Ishikawa (cell line): ENCODE data around the gene CCDC57.

Experiments used
- CEBPB ChIP-seq: IDR thresholded peaks from 2 replicates; pipeline ENCODE4 v1.6.1; 2012
- CREB1 ChIP-seq: IDR thresholded peaks from 2 replicates; pipeline ENCODE4 v1.6.1; 2012; ENCODE audit warnings: low read depth
- EGR1 ChIP-seq: IDR thresholded peaks from 2 replicates; pipeline ENCODE4 v1.6.1; 2012
- EP300 ChIP-seq: IDR thresholded peaks from 2 replicates; pipeline ENCODE4 v1.6.1; 2012; ENCODE audit warnings: borderline replicate concordance
- FOXM1 ChIP-seq: IDR thresholded peaks from 2 replicates; pipeline ENCODE4 v1.6.1; 2012; ENCODE audit warnings: low read depth, borderline replicate concordance
- MAX ChIP-seq: IDR thresholded peaks from 2 replicates; pipeline ENCODE4 v1.6.1; 2012
- NFIC ChIP-seq: IDR thresholded peaks from 2 replicates; pipeline ENCODE4 v1.6.1; 2012
- RAD21 ChIP-seq: IDR thresholded peaks from 2 replicates; pipeline ENCODE4 v1.6.1; 2012; ENCODE audit warnings: low read depth
- REST ChIP-seq: IDR thresholded peaks from 2 replicates; pipeline ENCODE4 v1.6.1; 2012; ENCODE audit warnings: low read depth, mild to moderate bottlenecking
- TAF1 ChIP-seq: IDR thresholded peaks from 2 replicates; pipeline ENCODE4 v1.6.1; 2012; ENCODE audit warnings: low read depth, mild to moderate bottlenecking
- TCF12 ChIP-seq: IDR thresholded peaks from 2 replicates; pipeline ENCODE4 v1.6.1; 2012; ENCODE audit warnings: low read depth
- TEAD4 ChIP-seq: IDR thresholded peaks from 2 replicates; pipeline ENCODE4 v1.6.1; 2012
- YY1 ChIP-seq: IDR thresholded peaks from 2 replicates; pipeline ENCODE4 v1.6.1; 2012; ENCODE audit warnings: low read depth
- ZBTB7A ChIP-seq: IDR thresholded peaks from 2 replicates; pipeline ENCODE4 v1.6.1; 2012; ENCODE audit warnings: low read depth
- TF ChIP-seq, protein P1 (sequence below): IDR thresholded peaks from 2 replicates; pipeline ENCODE4 v1.6.1; 2012

CCDC57 gene

GRCh38 chr17:82076018-82076784 is 136.4 kb downstream of the CCDC57 start:
- TF ChIP-seq REST (no peak), TCF12 (no peak), MAX (no peak), TAF1 (no peak), CREB1 (no peak), EP300 (no peak), RAD21 (no peak), TEAD4 (no peak), ZBTB7A (no peak), NFIC (no peak), FOXM1 (no peak), EGR1 (no peak), YY1 (no peak), CEBPB (no peak)
- TF ChIP-seq, protein P1, sequence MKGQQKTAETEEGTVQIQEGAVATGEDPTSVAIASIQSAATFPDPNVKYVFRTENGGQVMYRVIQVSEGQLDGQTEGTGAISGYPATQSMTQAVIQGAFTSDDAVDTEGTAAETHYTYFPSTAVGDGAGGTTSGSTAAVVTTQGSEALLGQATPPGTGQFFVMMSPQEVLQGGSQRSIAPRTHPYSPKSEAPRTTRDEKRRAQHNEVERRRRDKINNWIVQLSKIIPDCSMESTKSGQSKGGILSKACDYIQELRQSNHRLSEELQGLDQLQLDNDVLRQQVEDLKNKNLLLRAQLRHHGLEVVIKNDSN, result no peak

- TF ChIP-seq REST, result no peak
- TF ChIP-seq RAD21, result no peak
- no peak for TF ChIP-seq TEAD4
- TF ChIP-seq, protein P1, result no peak
Measured at GRCh38 chr17:82073446-82073845, 139.2 kb downstream of the CCDC57 start.

DNA sequence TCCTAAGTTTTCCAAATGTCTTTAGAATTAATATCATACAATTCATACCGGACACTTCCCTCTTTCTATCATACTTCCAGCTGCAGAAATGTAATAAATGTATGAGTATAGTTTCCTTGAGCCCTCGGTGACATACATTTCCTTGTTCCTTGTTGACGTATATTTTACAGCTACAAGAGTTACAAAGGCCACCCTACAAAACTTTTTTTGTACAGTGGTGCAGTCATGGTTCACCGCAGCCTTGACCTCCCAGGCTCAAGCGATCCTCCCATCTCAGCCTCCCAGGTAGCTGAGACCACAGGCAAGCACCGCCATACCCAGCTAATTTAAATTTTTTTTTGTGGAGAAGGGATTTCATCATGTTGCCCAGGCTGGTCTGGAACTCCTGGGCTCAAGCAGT is 139.8 kb downstream of the CCDC57 start:
- TF ChIP-seq CEBPB, result no peak
- TF ChIP-seq NFIC, result no peak
- no peak for TF ChIP-seq TAF1
- no peak for TF ChIP-seq MAX
- TF ChIP-seq EGR1, result no peak
- TF ChIP-seq, protein P1, result no peak

GRCh38 chr17:82070611-82071010 is 142.0 kb downstream of the CCDC57 start:
- no peak for TF ChIP-seq REST
- no peak for TF ChIP-seq TEAD4
- TF ChIP-seq YY1, result no peak
- no peak for TF ChIP-seq FOXM1
- TF ChIP-seq RAD21, result no peak
- no peak for TF ChIP-seq TCF12
- TF ChIP-seq CEBPB, result no peak
- TF ChIP-seq NFIC, result no peak
- no peak for TF ChIP-seq EGR1
- TF ChIP-seq ZBTB7A, result no peak
- no peak for TF ChIP-seq CREB1
- TF ChIP-seq MAX, result no peak
- TF ChIP-seq EP300, result no peak
- TF ChIP-seq TAF1, result no peak
- TF ChIP-seq, protein P1, result no peak
